Progenitor cell of endocrine pancreas (in vitro differentiated cells): ENCODE data around the gene GALNT11. TPM values are rescaled to one million over a fixed set of nuclear protein-coding genes. Genes with fewer than 3 reads are reported as not detected.
"Not testable (repeated sequence)": the region's sequence is repeated elsewhere in the genome, so short reads cannot be mapped to it uniquely, and the experiment has no call there.

ENCODE experiments used
- DNase-seq: peaks from one replicate; pipeline ENCODE4 v3.0.0; 2021; ENCODE audit warnings: low spot score; ENCODE audit not compliant: unreplicated experiment
- H3K27ac Mint-ChIP-seq: 2 replicates; pipeline ENCODE4 v1.8.0; 2021; ENCODE audit warnings: mild to moderate bottlenecking, moderate library complexity, mixed read lengths
- H3K27me3 Mint-ChIP-seq: 2 replicates; pipeline ENCODE4 v1.8.0; 2021; ENCODE audit warnings: mixed read lengths
- H3K36me3 Mint-ChIP-seq: 2 replicates; pipeline ENCODE4 v1.8.0; 2022; ENCODE audit warnings: mixed read lengths; ENCODE audit not compliant: insufficient read depth
- H3K4me1 Mint-ChIP-seq: 2 replicates; pipeline ENCODE4 v1.8.0; 2021; ENCODE audit warnings: low read depth, mixed read lengths
- H3K4me3 Mint-ChIP-seq: 2 replicates; pipeline ENCODE4 v1.8.0; 2021; ENCODE audit warnings: low read depth, mild to moderate bottlenecking, moderate library complexity, mixed read lengths
- H3K9me3 Mint-ChIP-seq: 2 replicates; pipeline ENCODE4 v1.8.0; 2021; ENCODE audit warnings: low read depth, mixed read lengths
- total RNA-seq: library from RNA; stranded (reverse); gene quantifications from 2 replicates; pipeline ENCODE4 v1.2.1, GENCODE V29; 2021
- TF ChIP-seq, protein P1 (sequence below): fragments of 200-600 bp; sonication (generic); IDR thresholded peaks from one replicate; pipeline ENCODE4 v1.5.0; 2021; ENCODE audit warnings: antibody characterized with exemption, mild to moderate bottlenecking; ENCODE audit not compliant: unreplicated experiment

GALNT11 gene
- total RNA-seq, 1 donor from 2014 or later = 29.5 TPM

DNA sequence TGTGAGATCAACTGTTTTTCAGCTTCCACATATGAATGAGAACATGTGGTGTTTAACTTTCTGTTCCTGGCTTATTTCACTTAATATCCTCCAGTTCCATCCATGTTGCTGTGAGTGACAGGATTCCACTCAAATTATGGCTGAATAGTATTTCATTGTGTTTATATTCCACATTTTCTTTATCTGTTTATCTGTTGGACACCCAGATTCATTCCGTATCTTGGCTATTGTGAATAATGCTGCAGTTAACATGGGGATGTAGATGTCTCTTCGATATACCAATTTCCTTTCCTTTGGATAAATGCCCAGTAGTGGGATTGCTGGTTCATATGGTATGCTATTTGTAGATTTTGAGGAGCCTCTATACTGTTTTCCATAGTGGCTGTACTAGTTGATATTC lies 47.9 kb downstream of the GALNT11 start:
- Mint-ChIP-seq H3K27me3 (no peaks in the 10 kb centered on the region), H3K27ac (no peak overlapping the region), H3K4me3 (no peak overlapping the region), H3K4me1 (peaks cover 9% of the 10 kb centered on the region), H3K36me3 (peaks cover 9% of the 10 kb centered on the region), H3K9me3 (peaks cover 13% of the 10 kb centered on the region)
- no peak for DNase-seq
- TF ChIP-seq, protein P1, sequence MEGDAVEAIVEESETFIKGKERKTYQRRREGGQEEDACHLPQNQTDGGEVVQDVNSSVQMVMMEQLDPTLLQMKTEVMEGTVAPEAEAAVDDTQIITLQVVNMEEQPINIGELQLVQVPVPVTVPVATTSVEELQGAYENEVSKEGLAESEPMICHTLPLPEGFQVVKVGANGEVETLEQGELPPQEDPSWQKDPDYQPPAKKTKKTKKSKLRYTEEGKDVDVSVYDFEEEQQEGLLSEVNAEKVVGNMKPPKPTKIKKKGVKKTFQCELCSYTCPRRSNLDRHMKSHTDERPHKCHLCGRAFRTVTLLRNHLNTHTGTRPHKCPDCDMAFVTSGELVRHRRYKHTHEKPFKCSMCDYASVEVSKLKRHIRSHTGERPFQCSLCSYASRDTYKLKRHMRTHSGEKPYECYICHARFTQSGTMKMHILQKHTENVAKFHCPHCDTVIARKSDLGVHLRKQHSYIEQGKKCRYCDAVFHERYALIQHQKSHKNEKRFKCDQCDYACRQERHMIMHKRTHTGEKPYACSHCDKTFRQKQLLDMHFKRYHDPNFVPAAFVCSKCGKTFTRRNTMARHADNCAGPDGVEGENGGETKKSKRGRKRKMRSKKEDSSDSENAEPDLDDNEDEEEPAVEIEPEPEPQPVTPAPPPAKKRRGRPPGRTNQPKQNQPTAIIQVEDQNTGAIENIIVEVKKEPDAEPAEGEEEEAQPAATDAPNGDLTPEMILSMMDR = no peak

DNA sequence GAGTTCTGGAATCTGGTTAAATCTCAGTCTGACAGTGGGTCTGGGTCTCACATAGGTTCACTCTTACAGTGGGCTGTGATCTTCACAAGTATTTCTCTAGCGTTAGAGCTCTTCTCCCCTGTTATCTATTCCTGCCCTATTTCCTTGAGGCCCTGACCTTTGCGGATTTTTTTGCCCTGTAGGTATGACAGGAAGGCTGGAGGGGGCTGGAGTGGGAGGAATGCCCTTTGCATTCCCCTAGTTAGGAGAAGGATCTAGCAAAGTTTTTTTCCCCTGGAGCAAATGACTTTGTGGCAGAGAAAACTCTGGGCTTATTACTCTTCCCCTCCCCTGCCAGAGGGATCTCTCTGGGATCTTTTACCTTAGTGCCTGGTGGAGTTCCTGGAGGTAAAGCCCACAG lies 49.2 kb downstream of the GALNT11 start:
- no peak overlapping the region for H3K27ac Mint-ChIP-seq
- peaks cover 7% of the 10 kb centered on the region for H3K36me3 Mint-ChIP-seq
- no peak for DNase-seq

DNA sequence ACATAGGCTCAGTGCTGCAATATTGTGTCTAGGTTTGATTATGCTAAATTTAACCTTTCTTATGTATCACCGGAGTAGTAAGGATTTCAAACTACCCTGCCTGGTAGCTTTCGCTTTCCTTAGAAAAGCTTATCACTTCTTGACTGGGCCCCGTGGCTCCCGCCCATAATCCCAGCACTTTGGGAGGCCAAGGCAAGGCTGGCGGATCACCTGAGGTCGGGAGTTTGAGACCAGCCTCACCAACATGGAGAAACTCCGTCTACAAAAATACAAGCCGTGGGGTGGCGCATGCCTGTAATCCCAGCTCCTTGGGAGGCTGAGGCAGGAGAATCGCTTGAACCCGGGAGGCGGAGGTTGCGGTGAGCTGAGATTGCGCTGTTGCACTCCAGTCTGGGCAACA lies 49.9 kb downstream of the GALNT11 start:
- not testable (repeated sequence) for H3K4me3 Mint-ChIP-seq, H3K9me3 Mint-ChIP-seq, H3K27me3 Mint-ChIP-seq, H3K27ac Mint-ChIP-seq, DNase-seq, H3K36me3 Mint-ChIP-seq, H3K4me1 Mint-ChIP-seq

More for the DNA sequence above, 49.2 kb downstream of the GALNT11 start:
- Mint-ChIP-seq H3K4me1 (peaks cover 9% of the 10 kb centered on the region), H3K4me3 (no peak overlapping the region), H3K27me3 (no peaks in the 10 kb centered on the region), H3K9me3 (peaks cover 8% of the 10 kb centered on the region)
- TF ChIP-seq, protein P1 = no peak

DNA sequence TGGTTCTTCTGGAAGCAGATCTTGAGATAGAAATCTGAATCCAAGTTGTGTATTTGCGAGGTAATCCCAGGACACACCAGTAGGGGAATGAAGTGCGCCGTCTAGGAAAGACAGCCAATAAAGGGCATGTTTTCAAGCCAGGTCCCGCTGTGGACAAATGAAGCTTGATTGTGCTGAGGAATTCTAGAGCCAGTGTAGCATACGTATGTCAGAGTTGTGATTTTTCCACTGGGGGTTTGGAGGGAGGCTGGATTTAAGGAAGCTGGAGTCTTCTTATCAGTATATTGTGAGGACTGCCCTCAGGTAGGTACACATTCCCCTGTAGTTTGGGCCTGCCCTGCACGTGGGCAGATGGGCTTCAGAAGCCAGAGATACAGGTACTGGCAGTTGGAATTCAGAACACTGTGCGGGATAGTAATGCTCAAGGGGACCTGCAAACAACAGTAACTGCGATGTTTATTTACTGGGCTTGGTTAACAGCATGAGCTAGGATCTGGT lies 50.9 kb downstream of the GALNT11 start:
- TF ChIP-seq, protein P1 = peak; percentile 56
- Mint-ChIP-seq H3K27ac (no peak overlapping the region), H3K4me3 (no peak overlapping the region), H3K4me1 (peaks cover 13% of the 10 kb centered on the region), H3K27me3 (no peaks in the 10 kb centered on the region), H3K36me3 (peaks cover 2% of the 10 kb centered on the region), H3K9me3 (no peaks in the 10 kb centered on the region)
- no peak for DNase-seq

DNA sequence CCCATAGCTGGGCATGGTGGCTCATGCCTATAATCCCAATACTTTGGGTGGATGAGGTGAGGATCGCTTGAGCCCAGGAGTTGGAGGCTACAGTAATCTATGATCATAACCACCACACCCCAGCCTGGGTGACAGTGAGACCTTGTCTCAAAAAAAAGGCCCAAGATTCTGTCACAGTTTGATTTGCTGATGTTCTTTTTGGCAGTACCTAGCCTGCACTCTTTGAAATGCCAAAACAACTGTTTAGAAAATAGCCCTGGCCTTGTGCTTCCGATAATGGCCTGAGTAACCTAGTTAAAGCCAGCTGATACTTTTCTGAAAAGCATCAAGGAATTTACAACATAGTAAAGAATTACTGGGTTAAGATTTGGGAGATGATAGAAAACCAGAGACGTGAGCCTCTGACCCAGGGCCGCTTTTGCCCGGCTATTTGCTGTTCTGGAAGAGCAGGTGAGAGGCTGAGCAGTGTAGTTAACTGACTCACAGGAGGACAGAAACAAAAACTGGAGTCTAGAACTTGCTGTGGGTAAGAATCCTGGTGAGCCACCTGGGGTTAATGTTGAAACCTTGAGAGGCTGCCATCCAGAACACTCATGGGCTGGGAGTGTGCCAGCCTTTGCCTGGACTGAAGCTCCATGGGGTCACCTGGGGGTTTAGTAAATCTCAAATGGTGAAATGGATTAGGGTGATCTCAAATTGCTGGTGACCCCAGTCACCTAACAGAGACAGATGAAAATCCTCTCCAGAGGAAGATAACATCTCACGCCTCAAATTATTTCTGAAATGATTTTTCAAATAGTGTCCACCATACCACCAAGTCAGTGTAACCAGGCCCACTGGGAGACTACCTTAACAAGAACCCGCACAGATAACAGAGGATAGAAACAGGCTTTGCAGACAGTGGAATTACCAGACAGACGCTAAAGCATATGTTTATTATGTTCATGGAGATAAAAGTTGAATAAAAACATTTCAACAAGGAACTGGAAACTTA lies 51.8 kb downstream of the GALNT11 start:
- Mint-ChIP-seq H3K36me3 (peaks cover 2% of the 10 kb centered on the region), H3K4me3 (no peak overlapping the region), H3K27ac (no peak overlapping the region), H3K9me3 (peaks cover 1% of the 10 kb centered on the region), H3K4me1 (peaks cover 16% of the 10 kb centered on the region), H3K27me3 (no peaks in the 10 kb centered on the region)
- TF ChIP-seq, protein P1 = no peak
- DNase-seq = no peak

DNA sequence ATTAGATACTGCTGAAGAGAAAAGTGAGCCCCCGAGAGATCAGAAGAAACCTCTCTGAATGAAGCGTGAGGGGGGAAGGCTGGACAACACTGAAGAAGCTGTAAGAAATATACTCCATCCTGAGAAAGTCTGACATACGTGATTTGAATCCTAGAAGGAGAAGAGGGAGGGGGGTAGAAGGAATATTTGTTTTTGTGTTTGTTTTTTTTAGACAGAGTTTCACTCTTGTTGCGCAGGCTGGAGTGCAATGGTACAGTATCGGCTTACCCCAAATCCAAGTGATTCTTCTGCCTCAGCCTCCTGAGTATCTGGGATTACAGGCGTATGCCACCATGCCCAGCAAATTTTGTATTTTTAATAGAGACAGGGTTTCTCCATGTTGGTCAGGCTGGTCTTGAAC lies 52.6 kb downstream of the GALNT11 start:
- no peak overlapping the region for H3K27ac Mint-ChIP-seq
- no peaks in the 10 kb centered on the region for H3K27me3 Mint-ChIP-seq
- no peak for DNase-seq
- H3K9me3 Mint-ChIP-seq = peaks cover 3% of the 10 kb centered on the region
- TF ChIP-seq, protein P1 = no peak
- no peak overlapping the region for H3K4me3 Mint-ChIP-seq
- H3K36me3 Mint-ChIP-seq = peaks cover 2% of the 10 kb centered on the region
- H3K4me1 Mint-ChIP-seq = peaks cover 20% of the 10 kb centered on the region
